Parathyroid adenoma (tissue), 2 donors: ENCODE data around the gene PPP1R14D.
A peak's percentile ranks its signal among the peaks of the same experiment; 100 is the strongest.

ENCODE experiments used
- H2AFZ ChIP-seq: fragments of 300-600 bp; sonication (generic); one replicate; pipeline ENCODE4 v1.7.0; 2017; ENCODE audit warnings: antibody characterized with exemption, mild to moderate bottlenecking
- H3K27ac ChIP-seq: fragments of 300-600 bp; sonication (generic); one replicate; pipeline ENCODE4 v1.7.0; 2017
- H3K27me3 ChIP-seq: fragments of 300-600 bp; sonication (generic); one replicate; pipeline ENCODE4 v1.7.0; 2017; ENCODE audit warnings: low read length; ENCODE audit not compliant: control insufficient read depth, insufficient read depth
- H3K36me3 ChIP-seq: fragments of 300-600 bp; sonication (generic); one replicate; pipeline ENCODE4 v1.7.0; 2017; ENCODE audit warnings: low read length; ENCODE audit not compliant: control insufficient read depth, insufficient read depth
- H3K4me1 ChIP-seq: fragments of 300-600 bp; sonication (generic); one replicate; pipeline ENCODE4 v1.7.0; 2017; ENCODE audit warnings: control low read depth
- H3K4me2 ChIP-seq: fragments of 300-600 bp; sonication (generic); one replicate; pipeline ENCODE4 v1.7.0; 2017; ENCODE audit warnings: low read length
- H3K4me3 ChIP-seq: fragments of 300-600 bp; sonication (generic); one replicate; pipeline ENCODE4 v1.7.0; 2017; ENCODE audit warnings: low read depth, low read length
- H3K79me2 ChIP-seq: fragments of 300-600 bp; sonication (generic); one replicate; pipeline ENCODE4 v1.7.0; 2017; ENCODE audit warnings: control low read depth
- H3K9ac ChIP-seq: fragments of 300-600 bp; sonication (generic); one replicate; pipeline ENCODE4 v1.7.0; 2017; ENCODE audit warnings: mild to moderate bottlenecking
- H3K9me3 ChIP-seq: fragments of 300-600 bp; sonication (generic); one replicate; pipeline ENCODE4 v1.7.0; 2017; ENCODE audit warnings: low read length; ENCODE audit not compliant: control insufficient read depth
- TF ChIP-seq, protein P1 (sequence below): fragments of 300-600 bp; sonication (generic); IDR thresholded peaks from one replicate; pipeline ENCODE4 v1.7.0; 2017; ENCODE audit warnings: antibody characterized with exemption, mild to moderate bottlenecking
- donor health status: primary hyperparathyroidism.

PPP1R14D gene

GRCh38 chr15:40826423-40827075 is 2.0 kb downstream of the PPP1R14D start:
- TF ChIP-seq, protein P1, sequence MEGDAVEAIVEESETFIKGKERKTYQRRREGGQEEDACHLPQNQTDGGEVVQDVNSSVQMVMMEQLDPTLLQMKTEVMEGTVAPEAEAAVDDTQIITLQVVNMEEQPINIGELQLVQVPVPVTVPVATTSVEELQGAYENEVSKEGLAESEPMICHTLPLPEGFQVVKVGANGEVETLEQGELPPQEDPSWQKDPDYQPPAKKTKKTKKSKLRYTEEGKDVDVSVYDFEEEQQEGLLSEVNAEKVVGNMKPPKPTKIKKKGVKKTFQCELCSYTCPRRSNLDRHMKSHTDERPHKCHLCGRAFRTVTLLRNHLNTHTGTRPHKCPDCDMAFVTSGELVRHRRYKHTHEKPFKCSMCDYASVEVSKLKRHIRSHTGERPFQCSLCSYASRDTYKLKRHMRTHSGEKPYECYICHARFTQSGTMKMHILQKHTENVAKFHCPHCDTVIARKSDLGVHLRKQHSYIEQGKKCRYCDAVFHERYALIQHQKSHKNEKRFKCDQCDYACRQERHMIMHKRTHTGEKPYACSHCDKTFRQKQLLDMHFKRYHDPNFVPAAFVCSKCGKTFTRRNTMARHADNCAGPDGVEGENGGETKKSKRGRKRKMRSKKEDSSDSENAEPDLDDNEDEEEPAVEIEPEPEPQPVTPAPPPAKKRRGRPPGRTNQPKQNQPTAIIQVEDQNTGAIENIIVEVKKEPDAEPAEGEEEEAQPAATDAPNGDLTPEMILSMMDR, result no peak
- H3K9me3 ChIP-seq, result no peaks in the 10 kb centered on the region
- no peaks in the 10 kb centered on the region for H3K79me2 ChIP-seq
- no peak overlapping the region for H3K9ac ChIP-seq
- peak overlapping the region; percentile 7 for H3K4me2 ChIP-seq
- H2AFZ ChIP-seq, result no peak overlapping the region
- H3K4me3 ChIP-seq, result no peak overlapping the region
- H3K27me3 ChIP-seq, result no peaks in the 10 kb centered on the region
- no peaks in the 10 kb centered on the region for H3K36me3 ChIP-seq
- peak overlapping the region; percentile 72 for H3K27ac ChIP-seq
- H3K4me1 ChIP-seq, result peaks cover 13% of the 10 kb centered on the region

DNA sequence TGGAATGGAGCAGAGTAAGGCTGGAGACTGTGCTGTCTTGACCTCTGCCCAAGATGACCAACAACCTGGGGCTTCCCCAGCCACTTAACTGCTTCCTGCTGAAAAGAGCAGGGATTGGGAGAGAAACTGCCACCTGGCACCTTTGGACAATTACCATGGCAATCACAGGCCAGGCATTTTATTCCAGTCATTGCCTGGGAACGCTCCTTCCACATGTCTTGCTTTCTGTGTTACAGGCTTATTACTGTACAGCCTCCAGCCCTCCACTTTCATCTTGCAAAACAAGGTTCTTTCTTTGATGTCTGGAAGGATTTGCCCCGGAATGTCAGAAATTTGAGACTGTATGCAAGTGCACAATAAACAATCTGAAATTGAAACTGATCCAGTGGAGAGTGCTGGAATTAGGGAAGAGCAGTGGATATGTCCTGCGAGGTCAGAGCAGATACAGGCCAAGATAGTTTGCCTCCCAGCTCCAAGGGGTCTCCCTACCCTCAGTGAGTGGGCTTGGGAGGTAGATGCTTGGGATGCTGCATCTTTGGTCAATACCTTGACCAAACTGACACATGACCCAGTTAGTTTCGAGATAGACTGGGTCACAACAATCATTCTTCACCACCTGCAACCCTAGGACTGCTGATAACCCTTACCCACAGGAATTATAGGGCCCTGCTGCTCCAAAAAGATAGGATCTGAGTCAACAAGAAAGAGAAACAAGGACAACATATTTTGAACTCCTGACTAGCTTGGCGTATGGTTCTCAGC is 2.7 kb downstream of the PPP1R14D start:
- TF ChIP-seq, protein P1, result no peak
- H3K27ac ChIP-seq, result peak overlapping the region; percentile 72
- peak overlapping the region; percentile 7 for H3K4me2 ChIP-seq
- H2AFZ ChIP-seq, result peak overlapping the region; percentile 56
- no peak overlapping the region for H3K4me3 ChIP-seq
- no peaks in the 10 kb centered on the region for H3K9me3 ChIP-seq
- no peak overlapping the region for H3K9ac ChIP-seq
- H3K79me2 ChIP-seq, result no peaks in the 10 kb centered on the region
- H3K4me1 ChIP-seq, result peaks cover 13% of the 10 kb centered on the region
- no peaks in the 10 kb centered on the region for H3K36me3 ChIP-seq
- H3K27me3 ChIP-seq, result no peaks in the 10 kb centered on the region

DNA sequence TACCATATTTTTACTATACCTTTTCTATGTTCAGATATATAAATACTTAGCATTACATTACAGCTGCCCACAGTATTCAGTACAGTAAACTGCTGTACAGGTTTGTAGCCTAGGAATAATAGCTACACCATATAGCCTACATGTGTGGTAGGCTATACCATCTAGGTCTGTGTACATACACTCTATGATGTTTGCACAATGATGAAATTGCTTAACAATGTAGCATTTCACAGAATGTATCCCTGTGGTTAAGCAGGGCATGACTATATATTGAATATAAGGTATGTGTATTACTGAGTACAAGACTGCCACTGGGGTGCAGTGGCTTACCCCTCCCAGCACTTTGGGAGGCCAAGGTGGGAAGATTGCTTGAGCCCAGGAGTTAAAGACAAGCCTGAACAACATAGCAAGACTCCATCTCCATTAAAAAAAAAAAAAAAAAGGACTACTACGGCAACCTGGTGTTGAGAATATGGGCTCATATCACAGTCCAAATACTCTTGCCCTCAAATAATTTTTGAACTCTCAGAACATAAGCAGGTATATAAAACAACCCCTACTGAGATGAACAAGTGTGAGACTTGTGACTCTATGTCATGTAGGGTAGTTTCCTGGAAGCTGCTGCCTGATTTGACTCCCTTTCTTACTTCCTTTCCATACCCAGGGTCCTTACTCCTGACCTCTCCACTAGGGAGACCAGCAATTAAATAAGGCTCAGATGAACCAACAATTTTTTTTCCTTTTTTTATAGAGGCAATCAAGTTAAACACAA is 4.8 kb downstream of the PPP1R14D start:
- Histone ChIP-seq H3K4me2 (no peak overlapping the region), H3K79me2 (no peaks in the 10 kb centered on the region), H3K4me1 (peaks cover 13% of the 10 kb centered on the region), H3K27me3 (no peaks in the 10 kb centered on the region), H3K9ac (no peak overlapping the region), H2AFZ (no peak overlapping the region), H3K36me3 (no peaks in the 10 kb centered on the region), H3K9me3 (no peaks in the 10 kb centered on the region), H3K4me3 (no peak overlapping the region), H3K27ac (no peak overlapping the region)
- TF ChIP-seq, protein P1, result no peak

GRCh38 chr15:40821195-40821594 is 7.3 kb downstream of the PPP1R14D start:
- peaks cover 7% of the 10 kb centered on the region for H3K4me1 ChIP-seq
- TF ChIP-seq, protein P1, result no peak
- H3K9ac ChIP-seq, result no peak overlapping the region
- no peaks in the 10 kb centered on the region for H3K79me2 ChIP-seq
- H3K27me3 ChIP-seq, result no peaks in the 10 kb centered on the region
- H2AFZ ChIP-seq, result no peak overlapping the region
- no peak overlapping the region for H3K27ac ChIP-seq
- H3K36me3 ChIP-seq, result no peaks in the 10 kb centered on the region
- no peak overlapping the region for H3K4me2 ChIP-seq
- H3K9me3 ChIP-seq, result no peaks in the 10 kb centered on the region
- no peak overlapping the region for H3K4me3 ChIP-seq
